Left lung (tissue), 10 donors: Measurements from ENCODE around the gene TNFSF13B. TPM values are rescaled to one million over a fixed set of nuclear protein-coding genes. Genes with fewer than 3 reads are reported as not detected.
"Not testable (repeated sequence)": the region's sequence is repeated elsewhere in the genome, so short reads cannot be mapped to it uniquely, and the experiment has no call there.

ENCODE experiments used
- ATAC-seq: fragments of 200-7000 bp; cut with Tn5 transposase; one replicate; pipeline ENCODE4 v1.9.1; 2020; ENCODE audit warnings: moderate library complexity
- DNase-seq, 4 donors: peaks; one replicate each; pipeline ENCODE4 v3.0.0-alpha.2; 2013 to 2020
- H3K27ac ChIP-seq, 2 donors: fragments of 200-600 bp; sonication (generic) in 1 of 2; one replicate each; pipeline versions ENCODE4 v1.5.0 to v1.8.0; 2020 to 2021
- H3K27me3 ChIP-seq, 2 donors: fragments of 200-600 bp; sonication (generic) in 1 of 2; one replicate each; pipeline versions ENCODE4 v1.5.0 to v1.8.0; 2020 to 2021
- H3K36me3 ChIP-seq, 2 donors: fragments of 200-600 bp; sonication (generic) in 1 of 2; one replicate each; pipeline versions ENCODE4 v1.5.0 to v1.8.0; 2020 to 2021
- H3K4me1 ChIP-seq, 2 donors: fragments of 200-600 bp; one replicate each; pipeline ENCODE4 v1.8.0; 2021
- H3K4me3 ChIP-seq, 2 donors: fragments of 200-600 bp; sonication (generic) in 1 of 2; one replicate each; pipeline versions ENCODE4 v1.5.0 to v1.8.0; 2020 to 2021; ENCODE audit warnings: mild to moderate bottlenecking in 1 of 2
- H3K9me3 ChIP-seq, 2 donors: fragments of 200-600 bp; sonication (generic) in 1 of 2; one replicate each; pipeline versions ENCODE4 v1.5.0 to v1.8.0; 2020 to 2021
- intact Hi-C, 2 donors: fragments of 100-400 bp; cut with DNase I; formaldehyde crosslinking; loops; one replicate each; pipeline versions ENCODE4 v1.11.2 to v1.14.2; 2022
- polyA plus RNA-seq, 6 donors: library from polyadenylated mRNA; unstranded; fragments of 120-200 nt; gene quantifications; one replicate each; pipeline ENCODE4 v1.2.1, GENCODE V29; 2013; ENCODE audit not compliant: insufficient read length in 6 of 6
- total RNA-seq, 2 donors: library from RNA; stranded (reverse); fragmentation: NEBNext Ultra II Directional; extraction: Animal tissue kit (Norgen Biotek cat#: 25700); gene quantifications; one replicate each; pipeline ENCODE4 v1.2.1, GENCODE V29; 2021
- TF ChIP-seq, protein P1 (sequence below), 2 donors: fragments of 200-600 bp; sonication (generic) in 1 of 2; IDR thresholded peaks; one replicate each; pipeline versions ENCODE4 v1.5.0 to v1.8.0; 2021; ENCODE audit warnings: antibody characterized with exemption in 2 of 2
- donor health status: DM: no; HTN: yes; CAD: no.
- donor health status: DM: no; HTN: no; CAD: no.

TNFSF13B gene
- total and polyA plus RNA-seq, 8 donors = 4.1 to 20.1 (median 7.5) TPM

DNA sequence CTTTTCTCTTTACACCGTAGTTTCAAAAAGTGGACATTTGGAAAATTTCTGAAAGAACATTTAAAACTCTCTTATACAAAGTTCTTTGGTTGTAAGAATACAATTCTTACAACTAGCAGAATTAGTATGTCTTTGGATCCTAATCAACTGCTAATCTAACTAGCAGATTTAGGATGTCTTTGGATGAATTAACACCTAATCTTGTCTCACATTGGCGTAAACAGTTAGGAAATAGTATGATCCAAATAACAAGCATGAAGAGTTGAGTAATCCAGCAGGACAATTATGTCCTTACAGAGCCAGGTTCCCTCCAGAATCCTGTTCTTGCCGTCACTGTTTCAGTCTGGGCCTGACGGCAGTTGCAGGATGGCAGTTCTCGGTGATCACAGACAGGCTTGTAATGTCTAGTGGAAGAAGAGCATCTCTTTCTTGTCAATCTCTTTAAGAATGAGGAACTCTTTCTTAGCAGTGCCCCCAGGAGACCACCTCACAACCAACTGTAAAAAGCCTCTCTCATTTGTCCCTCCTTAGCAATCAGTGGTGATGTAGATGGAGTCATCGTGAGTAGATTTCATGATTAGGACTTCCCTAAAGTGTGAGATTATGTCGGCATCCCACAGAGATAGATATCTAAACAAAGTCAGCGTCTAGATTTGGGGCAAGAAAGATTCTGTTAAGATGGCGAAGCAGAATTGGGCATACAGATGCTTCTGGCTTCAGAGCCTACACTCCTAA lies 5.7 kb upstream of the TNFSF13B start:
- ATAC-seq (no peak), DNase-seq (peak in 2 of 4 donors; percentile 85)
- Histone ChIP-seq H3K9me3 (no peaks in the 10 kb centered on the region), H3K36me3 (no peaks in the 10 kb centered on the region), H3K4me1 (peaks cover 0 to 11% of the 10 kb centered on the region in 2 donors), H3K27ac (no peak overlapping the region), H3K27me3 (no peaks in the 10 kb centered on the region), H3K4me3 (no peak overlapping the region)
- intact Hi-C loops = no loop called here
- TF ChIP-seq, protein P1, sequence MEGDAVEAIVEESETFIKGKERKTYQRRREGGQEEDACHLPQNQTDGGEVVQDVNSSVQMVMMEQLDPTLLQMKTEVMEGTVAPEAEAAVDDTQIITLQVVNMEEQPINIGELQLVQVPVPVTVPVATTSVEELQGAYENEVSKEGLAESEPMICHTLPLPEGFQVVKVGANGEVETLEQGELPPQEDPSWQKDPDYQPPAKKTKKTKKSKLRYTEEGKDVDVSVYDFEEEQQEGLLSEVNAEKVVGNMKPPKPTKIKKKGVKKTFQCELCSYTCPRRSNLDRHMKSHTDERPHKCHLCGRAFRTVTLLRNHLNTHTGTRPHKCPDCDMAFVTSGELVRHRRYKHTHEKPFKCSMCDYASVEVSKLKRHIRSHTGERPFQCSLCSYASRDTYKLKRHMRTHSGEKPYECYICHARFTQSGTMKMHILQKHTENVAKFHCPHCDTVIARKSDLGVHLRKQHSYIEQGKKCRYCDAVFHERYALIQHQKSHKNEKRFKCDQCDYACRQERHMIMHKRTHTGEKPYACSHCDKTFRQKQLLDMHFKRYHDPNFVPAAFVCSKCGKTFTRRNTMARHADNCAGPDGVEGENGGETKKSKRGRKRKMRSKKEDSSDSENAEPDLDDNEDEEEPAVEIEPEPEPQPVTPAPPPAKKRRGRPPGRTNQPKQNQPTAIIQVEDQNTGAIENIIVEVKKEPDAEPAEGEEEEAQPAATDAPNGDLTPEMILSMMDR (IDR thresholded peaks at IDR 0.05) = no peak

DNA sequence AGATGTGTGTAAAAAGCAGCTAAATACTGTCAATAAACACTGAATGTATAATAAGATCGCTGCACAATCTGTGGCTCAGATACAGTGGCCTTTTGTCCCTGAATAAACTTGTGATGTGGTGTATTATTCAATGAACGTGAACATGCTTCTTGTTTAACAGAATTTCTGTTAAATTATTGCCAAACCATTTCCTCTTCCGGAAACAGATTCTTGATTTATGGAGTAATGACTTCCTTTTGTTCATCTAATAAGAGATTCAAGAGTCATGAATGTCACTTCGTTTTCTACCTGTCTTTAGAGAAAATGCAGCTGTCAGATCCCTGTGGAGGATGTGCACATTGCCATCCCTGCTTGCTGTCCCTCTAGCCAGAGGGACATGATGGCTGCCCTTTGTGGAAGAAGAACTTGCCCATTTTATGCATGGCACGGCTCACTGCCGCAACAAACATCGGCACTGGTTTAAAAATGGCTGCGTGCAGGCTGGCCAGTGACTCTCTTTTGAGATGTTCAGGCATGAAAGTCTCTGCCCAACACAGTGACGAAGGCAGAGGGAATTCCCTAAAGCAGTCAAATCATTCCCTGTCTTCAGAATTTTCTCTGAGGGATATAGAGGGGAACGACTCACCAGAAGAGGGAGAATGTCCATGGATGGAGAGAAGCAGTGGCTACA lies 3.1 kb upstream of the TNFSF13B start:
- Histone ChIP-seq H3K27ac (peak overlapping the region; percentile 10 to 96), H3K27me3 (no peaks in the 10 kb centered on the region), H3K4me3 (peak overlapping the region in 1 of 2 donors; percentile 1), H3K36me3 (no peaks in the 10 kb centered on the region), H3K4me1 (peaks cover 9 to 37% of the 10 kb centered on the region in 2 donors), H3K9me3 (no peaks in the 10 kb centered on the region)
- no peak for ATAC-seq
- intact Hi-C loops = no loop called here
- DNase-seq = peak in 1 of 4 donors; percentile 38
- TF ChIP-seq, protein P1 (IDR thresholded peaks at IDR 0.05) = no peak

DNA sequence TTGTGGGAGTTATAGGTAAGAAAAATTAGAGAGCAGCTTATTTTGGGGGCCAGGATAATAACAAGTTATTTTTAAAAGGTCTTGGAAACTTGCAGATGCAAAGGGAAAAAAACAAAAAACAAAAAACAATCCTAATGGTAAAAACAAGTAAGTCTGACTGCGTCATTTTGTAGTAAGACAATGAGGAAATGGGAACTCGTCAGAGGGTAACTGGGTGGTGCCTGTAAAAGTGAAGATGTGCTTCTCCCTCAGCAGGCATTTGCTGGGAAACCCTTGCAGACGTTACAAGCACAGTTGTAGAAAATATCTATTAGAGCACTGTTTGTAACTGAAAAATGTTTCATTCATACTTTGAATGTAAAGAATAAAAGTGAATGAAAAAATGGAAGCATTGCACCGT lies 2.2 kb upstream of the TNFSF13B start:
- H3K27ac ChIP-seq = peak overlapping the region in 1 of 2 donors; percentile 96
- H3K27me3 ChIP-seq = no peaks in the 10 kb centered on the region
- intact Hi-C loops = no loop called here
- H3K36me3 ChIP-seq = no peaks in the 10 kb centered on the region
- DNase-seq (no peak), ATAC-seq (no peak)
- no peaks in the 10 kb centered on the region for H3K9me3 ChIP-seq
- peaks cover 9 to 41% of the 10 kb centered on the region in 2 donors for H3K4me1 ChIP-seq
- peak overlapping the region in 1 of 2 donors; percentile 1 for H3K4me3 ChIP-seq
- TF ChIP-seq, protein P1 (IDR thresholded peaks at IDR 0.05) = no peak

DNA sequence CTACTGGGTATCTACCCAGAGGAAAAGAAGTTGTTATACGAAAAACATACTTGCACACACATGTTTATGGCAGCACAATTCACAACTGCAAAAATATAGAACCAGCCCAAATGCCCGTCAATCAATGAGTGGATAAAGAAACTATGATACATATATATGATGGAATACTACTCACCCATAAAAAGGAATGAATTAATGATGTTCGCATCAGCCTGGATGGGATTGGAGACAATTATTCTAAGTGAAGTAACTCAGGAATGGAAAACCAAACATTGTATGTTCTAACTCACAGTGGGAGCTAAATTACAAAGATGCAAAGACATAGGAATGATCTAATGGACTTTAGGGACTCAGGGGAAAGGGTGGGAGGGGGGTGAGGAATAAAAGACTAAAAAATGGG lies 1.7 kb upstream of the TNFSF13B start:
- intact Hi-C loops, ATAC-seq, H3K27me3 ChIP-seq, H3K4me3 ChIP-seq, H3K9me3 ChIP-seq, DNase-seq, H3K36me3 ChIP-seq: not testable (repeated sequence)
- peaks cover 9 to 45% of the 10 kb centered on the region in 2 donors for H3K4me1 ChIP-seq
- H3K27ac ChIP-seq = peak overlapping the region in 1 of 2 donors; percentile 96

DNA sequence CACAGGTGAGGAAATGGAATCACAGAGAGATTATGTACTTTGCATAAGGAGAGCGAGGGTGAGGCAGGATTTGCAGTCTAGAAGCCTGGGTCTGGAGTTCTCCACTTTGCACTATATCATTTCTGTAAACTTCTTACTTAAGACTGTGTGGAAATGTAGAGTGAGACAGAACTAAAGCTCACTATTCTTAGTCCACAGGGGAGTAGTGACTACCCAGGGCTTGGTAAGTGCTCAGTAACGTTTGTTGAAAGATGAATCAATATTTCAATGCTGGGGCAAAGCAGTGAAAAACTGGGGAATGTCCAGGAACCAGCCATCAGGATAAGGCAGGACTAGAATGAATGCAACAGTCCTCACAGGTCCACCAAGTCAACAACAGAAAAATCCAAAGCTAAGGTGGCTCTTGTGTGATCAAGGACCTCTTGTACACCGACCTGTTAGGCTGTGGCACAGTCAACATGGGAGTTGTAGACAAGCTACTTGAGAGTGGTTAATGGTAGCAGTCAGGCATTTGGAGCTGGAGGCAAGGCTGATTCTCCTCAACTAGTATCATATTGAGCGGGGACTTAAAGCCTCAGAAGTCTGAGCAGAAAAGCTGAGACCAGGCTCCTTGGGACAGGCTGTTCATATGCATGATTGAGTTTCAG lies 929 bp upstream of the TNFSF13B start:
- H3K27me3 ChIP-seq = no peaks in the 10 kb centered on the region
- TF ChIP-seq, protein P1 (IDR thresholded peaks at IDR 0.05) = no peak
- H3K9me3 ChIP-seq = no peaks in the 10 kb centered on the region
- intact Hi-C loops = no loop called here
- H3K4me3 ChIP-seq = no peak overlapping the region
- H3K4me1 ChIP-seq = peaks cover 9 to 50% of the 10 kb centered on the region in 2 donors
- peak overlapping the region; percentile 83 to 96 for H3K27ac ChIP-seq
- DNase-seq = peak in 1 of 4 donors; percentile 42
- ATAC-seq = peak; percentile 81
- no peaks in the 10 kb centered on the region for H3K36me3 ChIP-seq
